ENCODE results near the gene PKDREJ. TPM values are rescaled to one million over a fixed set of nuclear protein-coding genes. Genes with fewer than 3 reads are reported as not detected.

The PKDREJ gene
- total RNA-seq, 1 experiment from 2014 or later, result 0.04 TPM

- Histone ChIP-seq H3K79me2 (ENCODE audit: insufficient read depth, low read length) (no peaks in the 10 kb centered on the region), H2AFZ (ENCODE audit: low read length) (no peak overlapping the region), H3K9ac (ENCODE audit: extremely low read depth, insufficient read length, low read length) (no peak overlapping the region), H3K27me3 (ENCODE audit: insufficient read depth, low read length) (no peaks in the 10 kb centered on the region), H3K9me3 (ENCODE audit: control insufficient read depth, low read depth, low read length) (no peaks in the 10 kb centered on the region), H3K4me2 (ENCODE audit: insufficient read depth, insufficient read length, low read length) (no peak overlapping the region), H2BK120ac (ENCODE audit: low read depth, low read length, poor library complexity, severe bottlenecking) (no peak overlapping the region), H3K27ac (ENCODE audit: insufficient read length, low read depth, low read length) (no peak overlapping the region), H3K23ac (ENCODE audit: insufficient read length, low read depth, low read length) (no peak overlapping the region), H3K4ac (ENCODE audit: low read depth, low read length) (no peak overlapping the region), H2BK5ac (ENCODE audit: insufficient read length, low read length) (no peak overlapping the region), H3K4me1 (ENCODE audit: insufficient read depth, low read length) (no peaks in the 10 kb centered on the region), H2BK20ac (ENCODE audit: low read depth, low read length, poor library complexity, severe bottlenecking) (no peak overlapping the region), H4K20me1 (ENCODE audit: control insufficient read depth, insufficient read depth, insufficient read length) (no peaks in the 10 kb centered on the region), H3K79me1 (ENCODE audit: insufficient read depth, low read depth, low read length, poor library complexity, severe bottlenecking) (no peaks in the 10 kb centered on the region), H3K14ac (ENCODE audit: insufficient read depth, low read length) (no peak overlapping the region), H4K91ac (ENCODE audit: insufficient read length, low read depth, low read length) (no peak overlapping the region), H2BK15ac (ENCODE audit: low read depth, low read length) (no peak overlapping the region), H4K5ac (ENCODE audit: insufficient read length, low read depth, low read length) (no peak overlapping the region), H3T11ph (ENCODE audit: low read length) (no peak overlapping the region), H3K56ac (ENCODE audit: insufficient read length, low read depth, low read length) (no peak overlapping the region), H2BK12ac (ENCODE audit: insufficient read length, low read depth, low read length) (no peak overlapping the region), H3K18ac (ENCODE audit: insufficient read length, low read depth, low read length) (no peak overlapping the region), H2AK5ac (ENCODE audit: insufficient read length, low read length) (no peak overlapping the region), H4K8ac (replicated peaks; ENCODE audit: insufficient read length, low read depth, low read length) (no peak overlapping the region), H3K23me2 (ENCODE audit: insufficient read length, low read depth, low read length, poor library complexity, severe bottlenecking) (no peaks in the 10 kb centered on the region)
- TF ChIP-seq CTCF (conservative IDR thresholded peaks at IDR 0.05), result no peak
- no peaks in the 10 kb centered on the region; the same call in 1 of the 2 replicates for H3K27me3 Mint-ChIP-seq (ENCODE audit: low read depth)
- H3K36me3 Mint-ChIP-seq (ENCODE audit: insufficient read depth in 1 of 3, low read depth in 3 of 3), result peaks cover 10 to 43% (median 40%) of the 10 kb centered on the region in 3 experiments; a peak in 6 of 7 replicates
- H3K4me3 Mint-ChIP-seq, result no peak overlapping the region
- no peak for DNase-seq
- H3K27ac Mint-ChIP-seq, result no peak overlapping the region
- no CpG with 5 or more reads among the region's 7 CpGs for WGBS (ENCODE audit: extremely low coverage, insufficient read length, low lambda C conversion rate)
- no peaks in the 10 kb centered on the region for H3K4me1 Mint-ChIP-seq
- no peaks in the 10 kb centered on the region for H3K9me3 Mint-ChIP-seq
These were observed 25.7 kb upstream of the PKDREJ start for GRCh38 chr22:46288846-46289243.

Data from H9 (cell line).